ENCODE results near the gene SIRT2.

DNA sequence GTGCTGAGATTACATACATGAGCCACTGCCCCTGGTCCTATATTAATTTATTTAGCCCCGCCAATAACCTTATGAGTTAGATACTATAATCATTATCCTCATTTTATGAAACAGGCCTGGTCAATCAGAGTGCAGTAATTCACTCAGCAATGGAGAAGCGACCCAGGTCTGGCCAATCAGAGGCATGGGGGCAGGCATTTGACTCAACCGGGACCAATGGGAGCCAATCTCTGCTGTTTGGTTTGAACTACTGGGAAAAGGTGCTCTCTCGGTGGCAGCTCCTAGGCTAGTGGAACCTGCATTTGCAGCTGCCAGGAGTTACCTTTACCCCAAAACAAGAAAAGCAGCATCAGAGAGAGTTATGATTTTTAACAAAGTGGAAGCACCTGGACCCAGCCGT lies 6.6 kb downstream of the SIRT2 start:
- TF ChIP-seq, protein P1, sequence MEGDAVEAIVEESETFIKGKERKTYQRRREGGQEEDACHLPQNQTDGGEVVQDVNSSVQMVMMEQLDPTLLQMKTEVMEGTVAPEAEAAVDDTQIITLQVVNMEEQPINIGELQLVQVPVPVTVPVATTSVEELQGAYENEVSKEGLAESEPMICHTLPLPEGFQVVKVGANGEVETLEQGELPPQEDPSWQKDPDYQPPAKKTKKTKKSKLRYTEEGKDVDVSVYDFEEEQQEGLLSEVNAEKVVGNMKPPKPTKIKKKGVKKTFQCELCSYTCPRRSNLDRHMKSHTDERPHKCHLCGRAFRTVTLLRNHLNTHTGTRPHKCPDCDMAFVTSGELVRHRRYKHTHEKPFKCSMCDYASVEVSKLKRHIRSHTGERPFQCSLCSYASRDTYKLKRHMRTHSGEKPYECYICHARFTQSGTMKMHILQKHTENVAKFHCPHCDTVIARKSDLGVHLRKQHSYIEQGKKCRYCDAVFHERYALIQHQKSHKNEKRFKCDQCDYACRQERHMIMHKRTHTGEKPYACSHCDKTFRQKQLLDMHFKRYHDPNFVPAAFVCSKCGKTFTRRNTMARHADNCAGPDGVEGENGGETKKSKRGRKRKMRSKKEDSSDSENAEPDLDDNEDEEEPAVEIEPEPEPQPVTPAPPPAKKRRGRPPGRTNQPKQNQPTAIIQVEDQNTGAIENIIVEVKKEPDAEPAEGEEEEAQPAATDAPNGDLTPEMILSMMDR (IDR thresholded peaks at IDR 0.05), result no peak
- no peak for TF ChIP-seq POLR2A (IDR thresholded peaks at IDR 0.05)
